GM12891 (cell line): ENCODE results near the gene SNAI3.

Experiments
- POLR2A ChIP-seq: IDR thresholded peaks from 2 replicates; pipeline ENCODE4 v1.6.1; 2011; ENCODE audit warnings: low read depth, low read length, control low read depth
- POLR2AphosphoS5 ChIP-seq: IDR thresholded peaks from 2 replicates; pipeline ENCODE4 v1.6.1; 2011; ENCODE audit warnings: low read depth, low read length, control low read depth
- TAF1 ChIP-seq: IDR thresholded peaks from 2 replicates; pipeline ENCODE4 v1.6.1; 2011; ENCODE audit warnings: low read depth, low read length, control low read depth

GRCh38 chr16:88645455-88645854 lies 40.9 kb downstream of the SNAI3 start:
- no peak for TF ChIP-seq POLR2A
- TF ChIP-seq TAF1, result no peak
- no peak; the same call in 1 of the 2 replicates for TF ChIP-seq POLR2AphosphoS5
